Esophagus (tissue), 2 donors: ENCODE data around the gene VAMP3. TPM values are rescaled to one million over a fixed set of nuclear protein-coding genes. Genes with fewer than 3 reads are reported as not detected.

ENCODE experiments used
- H3K27ac ChIP-seq, 2 donors: one replicate each; pipeline ENCODE4 v1.5.1; 2013; ENCODE audit warnings: low read depth in 2 of 2, mild to moderate bottlenecking in 2 of 2, inconsistent platforms in 1 of 2, low read length in 1 of 2, moderate library complexity in 1 of 2
- H3K27me3 ChIP-seq, 2 donors: one replicate each; pipeline ENCODE4 v1.6.1; 2013; ENCODE audit warnings: low read length in 2 of 2, control low read depth in 1 of 2, mild to moderate bottlenecking in 1 of 2; ENCODE audit not compliant: insufficient read depth in 2 of 2, control insufficient read depth in 1 of 2
- H3K36me3 ChIP-seq, 2 donors: one replicate each; pipeline ENCODE4 v1.6.1; 2013; ENCODE audit warnings: low read length in 1 of 2; ENCODE audit not compliant: control insufficient read depth in 2 of 2, insufficient read depth in 2 of 2
- H3K4me1 ChIP-seq, 2 donors: one replicate each; pipeline ENCODE4 v1.6.1; 2013; ENCODE audit warnings: low read length in 1 of 2; ENCODE audit not compliant: control insufficient read depth in 2 of 2, insufficient read depth in 2 of 2
- H3K4me3 ChIP-seq, 2 donors: one replicate each; pipeline ENCODE4 v1.5.1; 2013; ENCODE audit warnings: low read length in 2 of 2, mild to moderate bottlenecking in 2 of 2, low read depth in 1 of 2, moderate library complexity in 1 of 2
- H3K9me3 ChIP-seq, 2 donors: one replicate each; pipeline ENCODE4 v1.6.1; 2013; ENCODE audit warnings: mild to moderate bottlenecking in 2 of 2, low read depth in 1 of 2, low read length in 1 of 2, moderate library complexity in 1 of 2; ENCODE audit not compliant: control insufficient read depth in 2 of 2, insufficient read depth in 1 of 2
- WGBS, 2 donors: extraction: QIAGEN DNeasy Blood & Tissue Kit; methylation state at CpG; one replicate each; pipeline ENCODE4 v1.1.7; 2013; 5-methylcytosine and 5-hydroxymethylcytosine counted together
- polyA plus RNA-seq, 2 donors: library from polyadenylated mRNA; stranded (reverse); fragments of 200-250 nt; gene quantifications; one replicate each; pipeline ENCODE4 v1.2.3, GENCODE V29; 2013
- donor health status: healthy with polysubstance abuse.
- donor health status: Bipolar disorder and iron deficiency.

The VAMP3 gene
- polyA plus RNA-seq, 2 donors: 42.2 to 60.0 TPM

GRCh38 chr1:7827126-7827955, 56.2 kb downstream of the VAMP3 start:
- WGBS, 2 donors: 84 to 85% methylated on average over 39 of the region's 39 CpGs
- Histone ChIP-seq H3K36me3 (peaks cover 13 to 20% of the 10 kb centered on the region in 2 donors), H3K9me3 (no peaks in the 10 kb centered on the region), H3K27ac (no peak overlapping the region), H3K4me1 (no peaks in the 10 kb centered on the region), H3K4me3 (peak overlapping the region in 1 of 2 donors; percentile 21), H3K27me3 (no peaks in the 10 kb centered on the region)

Other genes starting within 250 kb of the VAMP3 start
- 10 to 100 TPM in 1 of 2 donors, 1 to 10 TPM in 1; 6.6 to 11.8 TPM for gene PER3, start 13.0 kb downstream of the VAMP3 start, polyA plus RNA-seq
- under 1 TPM; 0.04 to 0.56 TPM for gene UTS2, start 81.8 kb downstream of the VAMP3 start, polyA plus RNA-seq
- under 1 TPM; 0.02 to 0.12 TPM for gene TNFRSF9, start 169.5 kb downstream of the VAMP3 start, polyA plus RNA-seq
- 100 to 1,000 TPM; 146 to 184 TPM for gene PARK7, start 190.4 kb downstream of the VAMP3 start, polyA plus RNA-seq